GM12891 (cell line): ENCODE data around the gene FAM124A.

Experiments used
- POLR2A ChIP-seq: IDR thresholded peaks from 2 replicates; pipeline ENCODE4 v1.6.1; 2011; ENCODE audit warnings: low read depth, low read length, control low read depth
- POLR2AphosphoS5 ChIP-seq: IDR thresholded peaks from 2 replicates; pipeline ENCODE4 v1.6.1; 2011; ENCODE audit warnings: low read depth, low read length, control low read depth
- POU2F2 ChIP-seq: IDR thresholded peaks from 2 replicates; pipeline ENCODE4 v1.6.1; 2011; ENCODE audit warnings: low read depth, mild to moderate bottlenecking, control low read depth, low read length, moderate library complexity
- TAF1 ChIP-seq: IDR thresholded peaks from 2 replicates; pipeline ENCODE4 v1.6.1; 2011; ENCODE audit warnings: low read depth, low read length, control low read depth

DNA sequence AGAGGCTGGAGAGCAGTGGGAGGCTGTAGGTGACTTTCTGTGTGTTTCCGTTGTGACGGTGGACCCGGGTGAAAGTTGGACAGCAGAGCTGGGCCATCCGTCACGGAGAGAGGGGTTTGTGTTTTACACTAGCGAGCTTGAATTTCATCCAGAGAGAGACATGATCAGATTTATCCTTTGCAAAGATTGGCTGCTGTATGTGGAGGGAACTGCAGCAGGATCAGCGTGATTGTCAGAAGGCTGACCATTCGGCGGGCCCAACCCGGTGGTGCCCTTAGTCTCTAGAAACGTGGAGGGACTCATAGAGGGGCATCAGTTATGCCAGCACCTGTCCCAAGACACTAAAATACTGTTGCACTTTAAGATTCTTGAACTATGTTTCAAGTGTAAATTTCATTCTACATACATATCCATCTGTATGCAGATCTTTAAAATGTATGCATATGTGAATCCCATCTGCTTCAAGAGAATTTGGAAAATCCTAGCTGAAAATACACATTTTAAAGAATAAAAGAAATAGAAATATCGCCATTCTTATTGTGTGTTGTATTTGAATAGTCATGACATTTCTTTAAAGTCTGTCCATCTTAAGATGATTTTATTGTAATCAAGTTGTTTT, 7.0 kb downstream of the FAM124A start:
- TF ChIP-seq POLR2AphosphoS5 (no peak), POLR2A (no peak), TAF1 (no peak), POU2F2 (no peak)
